ENCODE measurements around the gene SRGAP1. TPM values are rescaled to one million over a fixed set of nuclear protein-coding genes. Genes with fewer than 3 reads are reported as not detected.

Gene SRGAP1
- total RNA-seq, 1 donor from 2014 or later = 9.7 TPM

- Mint-ChIP-seq H3K4me3 (no peak overlapping the region), H3K4me1 (peaks cover 4% of the 10 kb centered on the region), H3K9me3 (no peaks in the 10 kb centered on the region), H3K27ac (no peak overlapping the region), H3K36me3 (no peaks in the 10 kb centered on the region), H3K27me3 (ENCODE audit: low read depth) (no peaks in the 10 kb centered on the region)
- TF ChIP-seq CTCF (IDR thresholded peaks at IDR 0.05; ENCODE audit: unreplicated experiment) = no peak
- no peak for DNase-seq (ENCODE audit: low spot score in 2 of 2, unreplicated experiment in 2 of 2)
Measured at GRCh38 chr12:63968673-63969072, 124.2 kb downstream of the SRGAP1 start.

DNA sequence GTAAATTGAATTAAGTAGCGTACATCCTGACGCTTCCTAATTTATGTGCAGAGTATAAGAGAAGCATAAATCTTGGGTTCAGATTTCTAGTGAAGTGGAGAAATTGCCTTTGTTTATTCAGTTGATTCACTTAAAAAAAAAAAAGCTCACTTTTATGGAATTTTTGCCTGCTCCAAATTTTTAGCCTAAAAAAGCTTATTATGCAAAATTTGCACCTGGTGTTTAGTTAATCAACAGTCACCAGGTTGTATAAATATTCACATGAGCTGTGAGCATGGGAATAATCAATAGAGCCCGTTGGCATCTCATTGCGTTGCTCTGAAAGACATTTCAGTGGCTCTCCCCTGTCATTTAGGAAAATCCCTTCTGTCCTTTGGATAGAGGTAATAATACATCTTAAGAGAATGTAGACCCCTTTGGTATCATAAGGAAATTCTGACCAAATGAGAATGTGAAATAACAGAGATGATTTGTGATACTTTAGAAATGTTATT, 132.4 kb downstream of the SRGAP1 start:
- TF ChIP-seq CTCF (IDR thresholded peaks at IDR 0.05; ENCODE audit: unreplicated experiment) = no peak
- peaks cover 9% of the 10 kb centered on the region for H3K4me1 Mint-ChIP-seq
- H3K4me3 Mint-ChIP-seq = no peak overlapping the region
- H3K36me3 Mint-ChIP-seq = no peaks in the 10 kb centered on the region
- no peak for DNase-seq (ENCODE audit: low spot score in 2 of 2, unreplicated experiment in 2 of 2)
- H3K27ac Mint-ChIP-seq = no peak overlapping the region
- peaks cover 4% of the 10 kb centered on the region for H3K9me3 Mint-ChIP-seq
- no peaks in the 10 kb centered on the region for H3K27me3 Mint-ChIP-seq (ENCODE audit: low read depth)

- no peak overlapping the region for H3K4me3 Mint-ChIP-seq
- peaks cover 12% of the 10 kb centered on the region for H3K4me1 Mint-ChIP-seq
- DNase-seq (ENCODE audit: low spot score in 2 of 2, unreplicated experiment in 2 of 2) = no peak
- no peaks in the 10 kb centered on the region for H3K27me3 Mint-ChIP-seq (ENCODE audit: low read depth)
- no peak overlapping the region for H3K27ac Mint-ChIP-seq
- no peak for TF ChIP-seq CTCF (IDR thresholded peaks at IDR 0.05; ENCODE audit: unreplicated experiment)
- H3K36me3 Mint-ChIP-seq = no peaks in the 10 kb centered on the region
- peaks cover 4% of the 10 kb centered on the region for H3K9me3 Mint-ChIP-seq
Measured at GRCh38 chr12:63977441-63977840, 132.9 kb downstream of the SRGAP1 start.

- H3K27me3 Mint-ChIP-seq (ENCODE audit: low read depth) = no peaks in the 10 kb centered on the region
- TF ChIP-seq CTCF (IDR thresholded peaks at IDR 0.05; ENCODE audit: unreplicated experiment) = no peak
- peaks cover 4% of the 10 kb centered on the region for H3K9me3 Mint-ChIP-seq
- no peak for DNase-seq (ENCODE audit: low spot score in 2 of 2, unreplicated experiment in 2 of 2)
- H3K36me3 Mint-ChIP-seq = no peaks in the 10 kb centered on the region
- peaks cover 23% of the 10 kb centered on the region for H3K4me1 Mint-ChIP-seq
- no peak overlapping the region for H3K27ac Mint-ChIP-seq
- no peak overlapping the region for H3K4me3 Mint-ChIP-seq
Measured at GRCh38 chr12:63978519-63978918, 134.0 kb downstream of the SRGAP1 start.

DNA sequence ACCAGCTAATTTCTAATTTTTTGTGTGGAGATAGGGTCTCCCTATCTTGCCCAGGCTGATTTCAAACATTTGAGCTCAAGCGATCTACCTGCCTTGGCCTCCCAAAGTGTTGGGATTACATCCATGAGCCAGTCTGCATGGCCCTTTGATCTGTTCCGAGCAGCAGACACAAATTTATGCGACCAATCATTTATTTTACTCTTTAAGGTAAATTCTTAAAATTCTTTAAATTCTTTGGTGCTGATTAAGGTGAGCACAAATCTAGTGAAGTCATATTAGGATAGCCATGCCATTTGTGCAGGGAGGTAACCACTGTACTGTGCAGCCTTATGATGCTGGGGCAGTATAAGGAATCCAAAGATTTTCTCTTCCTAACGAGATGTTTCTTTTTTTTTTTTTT, 135.7 kb downstream of the SRGAP1 start:
- no peak for TF ChIP-seq CTCF (IDR thresholded peaks at IDR 0.05; ENCODE audit: unreplicated experiment)
- Mint-ChIP-seq H3K4me1 (peaks cover 33% of the 10 kb centered on the region), H3K27ac (no peak overlapping the region), H3K4me3 (no peak overlapping the region), H3K36me3 (no peaks in the 10 kb centered on the region), H3K9me3 (peaks cover 4% of the 10 kb centered on the region), H3K27me3 (ENCODE audit: low read depth) (no peaks in the 10 kb centered on the region)
- no peak for DNase-seq (ENCODE audit: low spot score in 2 of 2, unreplicated experiment in 2 of 2)

DNA sequence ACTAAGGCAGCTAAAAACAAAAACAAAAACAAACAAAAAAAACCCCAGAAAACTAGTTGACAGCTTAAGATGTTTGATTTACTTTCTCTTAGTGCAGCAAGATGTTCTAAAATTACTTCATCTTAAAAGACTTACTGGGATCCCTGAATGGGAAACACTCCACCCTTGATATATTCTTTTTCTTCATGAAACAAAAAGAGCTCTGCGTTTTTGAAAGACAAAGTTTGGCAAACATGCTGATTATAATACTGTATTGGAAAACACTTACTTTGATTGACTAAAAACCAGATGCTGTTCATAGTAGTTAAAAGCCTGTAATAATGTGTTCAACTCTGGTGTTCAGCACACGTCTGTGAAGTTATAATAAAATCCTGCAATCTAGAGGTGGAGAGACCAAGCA, 136.8 kb downstream of the SRGAP1 start:
- no peak overlapping the region for H3K4me3 Mint-ChIP-seq
- H3K27ac Mint-ChIP-seq = no peak overlapping the region
- H3K36me3 Mint-ChIP-seq = no peaks in the 10 kb centered on the region
- no peak for DNase-seq (ENCODE audit: low spot score in 2 of 2, unreplicated experiment in 2 of 2)
- H3K27me3 Mint-ChIP-seq (ENCODE audit: low read depth) = no peaks in the 10 kb centered on the region
- peaks cover 42% of the 10 kb centered on the region for H3K4me1 Mint-ChIP-seq
- no peak for TF ChIP-seq CTCF (IDR thresholded peaks at IDR 0.05; ENCODE audit: unreplicated experiment)
- H3K9me3 Mint-ChIP-seq = peaks cover 4% of the 10 kb centered on the region

All from mesothelial cell of epicardium (in vitro differentiated cells).